COR-L47 (cell line): ENCODE results near the gene GYPC.

Experiments
- DNase-seq: peaks from one replicate; lab custom pipeline; 2025; lab: John Stamatoyannopoulos, UW

GYPC gene

GRCh38 chr2:126650994-126651393, 5.0 kb upstream of the GYPC start:
- DNase-seq: no peak

- no peak for DNase-seq
Observed at GRCh38 chr2:126652323-126652891, 3.6 kb upstream of the GYPC start.

GRCh38 chr2:126653109-126653508, 2.8 kb upstream of the GYPC start:
- no peak for DNase-seq

- no peak for DNase-seq
Observed at GRCh38 chr2:126653761-126654160, 2.2 kb upstream of the GYPC start.

GRCh38 chr2:126655051-126655450, 907 bp upstream of the GYPC start:
- no peak for DNase-seq

GRCh38 chr2:126656431-126657147, 631 bp downstream of the GYPC start:
- no peak for DNase-seq

- no peak for DNase-seq
Observed at GRCh38 chr2:126657148-126657635, 1.2 kb downstream of the GYPC start.

GRCh38 chr2:126657636-126658318, 1.8 kb downstream of the GYPC start:
- no peak for DNase-seq

- DNase-seq: no peak
Observed at GRCh38 chr2:126658319-126658904, 2.5 kb downstream of the GYPC start.

GRCh38 chr2:126658905-126659561, 3.1 kb downstream of the GYPC start:
- DNase-seq: no peak

GRCh38 chr2:126659562-126660467, 3.9 kb downstream of the GYPC start:
- DNase-seq: no peak

GRCh38 chr2:126660971-126661370, 5.0 kb downstream of the GYPC start:
- DNase-seq: no peak

- no peak for DNase-seq
Observed at GRCh38 chr2:126661702-126662500, 5.9 kb downstream of the GYPC start.

- DNase-seq: no peak
Observed at GRCh38 chr2:126662621-126663020, 6.7 kb downstream of the GYPC start.

GRCh38 chr2:126663184-126663963, 7.4 kb downstream of the GYPC start:
- DNase-seq: no peak

- no peak for DNase-seq
Observed at GRCh38 chr2:126664234-126664633, 8.3 kb downstream of the GYPC start.

GRCh38 chr2:126664639-126665038, 8.7 kb downstream of the GYPC start:
- no peak for DNase-seq

- no peak for DNase-seq
Observed at GRCh38 chr2:126665483-126665882, 9.5 kb downstream of the GYPC start.

GRCh38 chr2:126668254-126668653, 12.3 kb downstream of the GYPC start:
- DNase-seq: no peak

- DNase-seq: no peak
Observed at GRCh38 chr2:126669772-126670171, 13.8 kb downstream of the GYPC start.
